Osteoblast (primary cell): ENCODE measurements around the gene CORO2B. TPM values are rescaled to one million over a fixed set of nuclear protein-coding genes. Genes with fewer than 3 reads are reported as not detected.

ENCODE experiments used
- DNase-seq: peaks from one replicate; pipeline ENCODE4 v3.0.0; 2011; ENCODE audit warnings: low spot score, mixed read lengths; ENCODE audit not compliant: insufficient read length; ENCODE audit errors: missing footprints
- H2AFZ ChIP-seq: 2 replicates; pipeline ENCODE4 v1.6.0; 2011; ENCODE audit warnings: mild to moderate bottlenecking, low read length
- H3K27ac ChIP-seq: 2 replicates; pipeline ENCODE4 v1.5.1; 2011; ENCODE audit warnings: mild to moderate bottlenecking, low read depth, low read length, moderate library complexity
- H3K27me3 ChIP-seq: 2 replicates; pipeline ENCODE4 v1.6.0; 2012; ENCODE audit warnings: mild to moderate bottlenecking, control low read depth, inconsistent platforms, low read length, moderate library complexity; ENCODE audit not compliant: insufficient read depth
- H3K36me3 ChIP-seq: 2 replicates; pipeline ENCODE4 v1.5.1; 2011; ENCODE audit warnings: mild to moderate bottlenecking, low read length, control low read depth, moderate library complexity; ENCODE audit not compliant: insufficient read depth
- H3K4me1 ChIP-seq: 2 replicates; pipeline ENCODE4 v1.5.1; 2011; ENCODE audit warnings: mild to moderate bottlenecking, low read length, control low read depth, moderate library complexity; ENCODE audit not compliant: insufficient read depth
- H3K4me2 ChIP-seq: 2 replicates; pipeline ENCODE4 v1.6.0; 2011; ENCODE audit warnings: mild to moderate bottlenecking, low read length; ENCODE audit not compliant: insufficient read depth
- H3K4me3 ChIP-seq: fragments of 200-600 bp; sonication (generic); 3 replicates; pipeline ENCODE4 v1.5.1; 2012; ENCODE audit warnings: mild to moderate bottlenecking, low read length, inconsistent platforms; ENCODE audit not compliant: insufficient read depth
- H3K79me2 ChIP-seq: 2 replicates; pipeline ENCODE4 v1.6.0; 2012; ENCODE audit warnings: mild to moderate bottlenecking, low read length, control low read depth, inconsistent platforms; ENCODE audit not compliant: insufficient read depth
- H3K9me3 ChIP-seq: 2 replicates; pipeline ENCODE4 v1.5.1; 2011; ENCODE audit warnings: low read depth, low read length, control low read depth
- H4K20me1 ChIP-seq: 2 replicates; pipeline ENCODE4 v1.6.0; 2012; ENCODE audit warnings: mild to moderate bottlenecking, low read length, control low read depth; ENCODE audit not compliant: insufficient read depth
- total RNA-seq: library from RNA; depleted of rRNA; stranded (reverse); fragments of >200 nt; gene quantifications from 2 replicates; pipeline ENCODE4 v1.2.3, GENCODE V29; 2012
- TF ChIP-seq, protein P1 (sequence below): IDR thresholded peaks from 2 replicates; pipeline ENCODE4 v1.5.1; 2011; ENCODE audit warnings: mild to moderate bottlenecking, low read depth, low read length, moderate library complexity; ENCODE audit errors: extremely low read depth

CORO2B gene
- total RNA-seq, 1 donor = 10.5 TPM

GRCh38 chr15:68725736-68726135 is 146.9 kb downstream of the CORO2B start:
- Histone ChIP-seq H3K4me1 (no peaks in the 10 kb centered on the region), H2AFZ (no peak overlapping the region), H3K36me3 (no peaks in the 10 kb centered on the region), H3K79me2 (no peaks in the 10 kb centered on the region), H3K27ac (no peak overlapping the region), H3K4me2 (no peak overlapping the region), H4K20me1 (no peaks in the 10 kb centered on the region), H3K4me3 (no peak overlapping the region), H3K27me3 (peaks cover 2% of the 10 kb centered on the region), H3K9me3 (no peaks in the 10 kb centered on the region)
- DNase-seq = peak; percentile 62
- TF ChIP-seq, protein P1, sequence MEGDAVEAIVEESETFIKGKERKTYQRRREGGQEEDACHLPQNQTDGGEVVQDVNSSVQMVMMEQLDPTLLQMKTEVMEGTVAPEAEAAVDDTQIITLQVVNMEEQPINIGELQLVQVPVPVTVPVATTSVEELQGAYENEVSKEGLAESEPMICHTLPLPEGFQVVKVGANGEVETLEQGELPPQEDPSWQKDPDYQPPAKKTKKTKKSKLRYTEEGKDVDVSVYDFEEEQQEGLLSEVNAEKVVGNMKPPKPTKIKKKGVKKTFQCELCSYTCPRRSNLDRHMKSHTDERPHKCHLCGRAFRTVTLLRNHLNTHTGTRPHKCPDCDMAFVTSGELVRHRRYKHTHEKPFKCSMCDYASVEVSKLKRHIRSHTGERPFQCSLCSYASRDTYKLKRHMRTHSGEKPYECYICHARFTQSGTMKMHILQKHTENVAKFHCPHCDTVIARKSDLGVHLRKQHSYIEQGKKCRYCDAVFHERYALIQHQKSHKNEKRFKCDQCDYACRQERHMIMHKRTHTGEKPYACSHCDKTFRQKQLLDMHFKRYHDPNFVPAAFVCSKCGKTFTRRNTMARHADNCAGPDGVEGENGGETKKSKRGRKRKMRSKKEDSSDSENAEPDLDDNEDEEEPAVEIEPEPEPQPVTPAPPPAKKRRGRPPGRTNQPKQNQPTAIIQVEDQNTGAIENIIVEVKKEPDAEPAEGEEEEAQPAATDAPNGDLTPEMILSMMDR = no peak

GRCh38 chr15:68726246-68726645 is 147.5 kb downstream of the CORO2B start:
- Histone ChIP-seq H3K4me1 (no peaks in the 10 kb centered on the region), H3K79me2 (no peaks in the 10 kb centered on the region), H3K4me3 (no peak overlapping the region), H3K9me3 (no peaks in the 10 kb centered on the region), H3K27ac (no peak overlapping the region), H2AFZ (no peak overlapping the region), H4K20me1 (no peaks in the 10 kb centered on the region), H3K36me3 (no peaks in the 10 kb centered on the region), H3K27me3 (peaks cover 2% of the 10 kb centered on the region), H3K4me2 (no peak overlapping the region)
- TF ChIP-seq, protein P1 = no peak
- no peak for DNase-seq

DNA sequence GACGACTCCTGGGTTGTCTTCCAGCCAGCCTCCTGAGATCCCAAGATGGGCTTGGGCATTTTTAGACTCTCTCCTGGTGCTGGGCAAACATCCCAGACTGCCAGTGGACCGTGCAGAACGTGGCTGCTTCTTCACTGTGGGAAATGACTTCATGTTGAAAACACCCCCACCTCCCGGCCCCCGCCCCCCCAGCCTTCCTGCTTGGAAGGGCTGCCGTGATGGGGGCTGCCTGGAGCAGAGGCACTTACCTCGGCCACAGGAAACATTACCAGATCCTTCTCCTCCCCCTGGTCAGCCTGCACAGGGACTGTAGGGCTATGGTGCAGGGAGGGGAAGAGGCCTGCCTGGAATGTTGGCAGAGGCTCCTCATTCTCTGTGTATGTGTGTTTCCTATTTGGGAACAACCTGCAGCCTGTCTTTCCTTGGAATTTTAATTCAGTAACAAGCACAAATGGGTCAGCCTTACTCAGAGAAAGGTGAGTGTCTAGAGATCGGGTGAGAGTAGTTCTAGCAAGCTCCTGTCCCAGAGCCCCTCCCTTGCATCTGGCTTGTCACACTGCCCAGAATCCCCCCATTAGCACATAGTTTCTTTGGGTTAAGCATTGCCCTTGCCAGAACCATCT is 151.1 kb downstream of the CORO2B start:
- Histone ChIP-seq H3K4me2 (no peak overlapping the region), H4K20me1 (no peaks in the 10 kb centered on the region), H3K4me3 (no peak overlapping the region), H3K79me2 (no peaks in the 10 kb centered on the region), H3K36me3 (no peaks in the 10 kb centered on the region), H3K27ac (no peak overlapping the region), H3K4me1 (peaks cover 6% of the 10 kb centered on the region), H2AFZ (no peak overlapping the region), H3K27me3 (peaks cover 2% of the 10 kb centered on the region), H3K9me3 (no peaks in the 10 kb centered on the region)
- TF ChIP-seq, protein P1 = no peak
- no peak for DNase-seq

- no peak overlapping the region for H2AFZ ChIP-seq
- H3K27ac ChIP-seq = no peak overlapping the region
- peaks cover 6% of the 10 kb centered on the region for H3K4me1 ChIP-seq
- H4K20me1 ChIP-seq = no peaks in the 10 kb centered on the region
- no peaks in the 10 kb centered on the region for H3K79me2 ChIP-seq
- H3K27me3 ChIP-seq = peaks cover 6% of the 10 kb centered on the region
- no peaks in the 10 kb centered on the region for H3K36me3 ChIP-seq
- DNase-seq = peak; percentile 72
- no peak overlapping the region for H3K4me2 ChIP-seq
- TF ChIP-seq, protein P1 = peak; percentile 59
- no peak overlapping the region for H3K4me3 ChIP-seq
- no peaks in the 10 kb centered on the region for H3K9me3 ChIP-seq
Observed at GRCh38 chr15:68730471-68730919, 151.7 kb downstream of the CORO2B start.
